WTC11 (cell line): ENCODE data around the gene PCIF1. TPM values are rescaled to one million over a fixed set of nuclear protein-coding genes. Genes with fewer than 3 reads are reported as not detected.

Experiments used
- ATAC-seq: fragments of 200-7000 bp; cut with Tn5 transposase; 2 replicates; pipeline ENCODE4 v1.10.0; 2021; ENCODE audit warnings: mild to moderate bottlenecking, moderate library complexity
- CTCF ChIA-PET: fragments of 300-600 bp; sonication (Branson Sonifier 250); formaldehyde crosslinking; loops from one replicate; lab custom pipeline; 2021; ENCODE audit warnings: antibody characterized with exemption; lab: Charles Lee
- POLR2A ChIA-PET: fragments of 350-600 bp; sonication (Branson Sonifier 250); formaldehyde crosslinking; loops from one replicate; lab custom pipeline; 2021; ENCODE audit warnings: antibody characterized with exemption; lab: Charles Lee
- DNase-seq: peaks from one replicate; pipeline ENCODE4 v3.0.0; 2021; ENCODE audit warnings: low spot score
- H3K27ac Mint-ChIP-seq: 2 replicates; pipeline ENCODE4 v1.8.0; 2021; ENCODE audit warnings: mixed read lengths
- H3K27me3 Mint-ChIP-seq: 2 replicates; pipeline ENCODE4 v1.8.0; 2021; ENCODE audit warnings: low read depth, mild to moderate bottlenecking, moderate library complexity, mixed read lengths
- H3K36me3 Mint-ChIP-seq: 2 replicates; pipeline ENCODE4 v1.8.0; 2021; ENCODE audit warnings: mixed read lengths
- H3K4me1 Mint-ChIP-seq: 2 replicates; pipeline ENCODE4 v1.8.0; 2022; ENCODE audit warnings: mixed read lengths
- H3K4me3 Mint-ChIP-seq: 2 replicates; pipeline ENCODE4 v1.8.0; 2021; ENCODE audit warnings: mild to moderate bottlenecking, moderate library complexity, mixed read lengths
- H3K9me3 Mint-ChIP-seq: 2 replicates; pipeline ENCODE4 v1.8.0; 2021; ENCODE audit warnings: mixed read lengths
- CBFB ChIP-seq: sonication (generic); formaldehyde crosslinking; IDR thresholded peaks from 2 replicates; pipeline ENCODE4 v1.8.1; 2022; ENCODE audit warnings: mild to moderate bottlenecking, low read depth, missing genetic modification reagents
- ETV6 ChIP-seq: sonication (generic); formaldehyde crosslinking; IDR thresholded peaks from 2 replicates; pipeline ENCODE4 v1.8.1; 2022; ENCODE audit warnings: mild to moderate bottlenecking, missing genetic modification reagents
- GABPB1 ChIP-seq: sonication (generic); formaldehyde crosslinking; IDR thresholded peaks from 2 replicates; pipeline ENCODE4 v1.8.1; 2023; ENCODE audit warnings: mild to moderate bottlenecking, missing genetic modification reagents
- HMGA2 ChIP-seq: fragments of 250-450 bp; sonication (Bioruptor Pico); IDR thresholded peaks from 2 replicates; pipeline ENCODE4 v1.4.0; 2021; ENCODE audit warnings: mild to moderate bottlenecking, moderate library complexity
- JAZF1 ChIP-seq: fragments of 250-450 bp; sonication (Bioruptor Pico); IDR thresholded peaks from 2 replicates; pipeline ENCODE4 v1.9.0; 2021; ENCODE audit warnings: moderate library complexity, mild to moderate bottlenecking, inconsistent platforms
- JUN ChIP-seq: sonication (generic); formaldehyde crosslinking; IDR thresholded peaks from 2 replicates; pipeline ENCODE4 v1.8.0; 2023; ENCODE audit warnings: mild to moderate bottlenecking, missing genetic modification reagents
- MXD4 ChIP-seq: fragments of 250-450 bp; sonication (Bioruptor Pico); IDR thresholded peaks from 2 replicates; pipeline ENCODE4 v1.8.0; 2021; ENCODE audit warnings: mild to moderate bottlenecking, moderate library complexity, borderline replicate concordance
- SMAD3 ChIP-seq: sonication (generic); formaldehyde crosslinking; IDR thresholded peaks from 2 replicates; pipeline ENCODE4 v1.8.0; 2022; ENCODE audit warnings: missing genetic modification reagents, mild to moderate bottlenecking, borderline replicate concordance
- SMAD4 ChIP-seq: sonication (generic); formaldehyde crosslinking; IDR thresholded peaks from 2 replicates; pipeline ENCODE4 v1.8.0; 2022; ENCODE audit warnings: mild to moderate bottlenecking, missing genetic modification reagents
- SOX15 ChIP-seq: fragments of 250-450 bp; sonication (Bioruptor Pico); IDR thresholded peaks from 2 replicates; pipeline ENCODE4 v1.9.0; 2021; ENCODE audit warnings: mild to moderate bottlenecking
- SP1 ChIP-seq: sonication (generic); formaldehyde crosslinking; conservative IDR thresholded peaks from 2 replicates; pipeline ENCODE4 v1.8.1; 2022; ENCODE audit warnings: missing genetic modification reagents
- TEAD1 ChIP-seq: sonication (generic); formaldehyde crosslinking; IDR thresholded peaks from 2 replicates; pipeline ENCODE4 v1.8.0; 2022; ENCODE audit warnings: mild to moderate bottlenecking, missing genetic modification reagents
- TEAD4 ChIP-seq: sonication (generic); formaldehyde crosslinking; IDR thresholded peaks from 2 replicates; pipeline ENCODE4 v1.8.0; 2022; ENCODE audit warnings: mild to moderate bottlenecking, missing genetic modification reagents
- ZNF121 ChIP-seq: sonication (generic); formaldehyde crosslinking; IDR thresholded peaks from 2 replicates; pipeline ENCODE4 v1.8.0; 2023; ENCODE audit warnings: missing genetic modification reagents
- ZNF232 ChIP-seq: sonication (generic); formaldehyde crosslinking; IDR thresholded peaks from 2 replicates; pipeline ENCODE4 v1.8.0; 2022; ENCODE audit warnings: mild to moderate bottlenecking, missing genetic modification reagents
- ZNF263 ChIP-seq: sonication (generic); formaldehyde crosslinking; IDR thresholded peaks from 2 replicates; pipeline ENCODE4 v1.8.1; 2022; ENCODE audit warnings: low read depth, mild to moderate bottlenecking, moderate library complexity, missing genetic modification reagents
- ZNF671 ChIP-seq: fragments of 250-450 bp; sonication (Bioruptor Pico); IDR thresholded peaks from 2 replicates; pipeline ENCODE4 v1.8.0; 2021; ENCODE audit warnings: mild to moderate bottlenecking
- total RNA-seq: library from RNA; stranded (reverse); gene quantifications from 3 replicates; pipeline ENCODE4 v1.2.3, GENCODE V29; 2021
- TF ChIP-seq, protein P1 (sequence below): sonication (generic); formaldehyde crosslinking; IDR thresholded peaks from 2 replicates; pipeline ENCODE4 v1.8.1; 2022; ENCODE audit warnings: low read depth, missing genetic modification reagents, borderline replicate concordance
- TF ChIP-seq, protein P2 (sequence below): sonication (generic); formaldehyde crosslinking; IDR thresholded peaks from 2 replicates; pipeline ENCODE4 v1.8.1; 2023; ENCODE audit warnings: mild to moderate bottlenecking, missing genetic modification reagents, moderate library complexity
- TF ChIP-seq, protein P3 (sequence below): sonication (generic); formaldehyde crosslinking; IDR thresholded peaks from 2 replicates; pipeline ENCODE4 v1.8.1; 2023; ENCODE audit warnings: mild to moderate bottlenecking, missing genetic modification reagents, moderate library complexity
- TF ChIP-seq, protein P4 (sequence below): sonication (generic); formaldehyde crosslinking; IDR thresholded peaks from 2 replicates; pipeline ENCODE4 v1.8.1; 2023; ENCODE audit warnings: mild to moderate bottlenecking, missing genetic modification reagents
- TF ChIP-seq, protein P5 (sequence below): sonication (generic); formaldehyde crosslinking; conservative IDR thresholded peaks from 2 replicates; pipeline ENCODE4 v1.8.1; 2023; ENCODE audit warnings: mild to moderate bottlenecking, low read depth, missing genetic modification reagents, moderate library complexity

The PCIF1 gene
- total RNA-seq, 1 experiment from 2014 or later, result 42.2 TPM

DNA sequence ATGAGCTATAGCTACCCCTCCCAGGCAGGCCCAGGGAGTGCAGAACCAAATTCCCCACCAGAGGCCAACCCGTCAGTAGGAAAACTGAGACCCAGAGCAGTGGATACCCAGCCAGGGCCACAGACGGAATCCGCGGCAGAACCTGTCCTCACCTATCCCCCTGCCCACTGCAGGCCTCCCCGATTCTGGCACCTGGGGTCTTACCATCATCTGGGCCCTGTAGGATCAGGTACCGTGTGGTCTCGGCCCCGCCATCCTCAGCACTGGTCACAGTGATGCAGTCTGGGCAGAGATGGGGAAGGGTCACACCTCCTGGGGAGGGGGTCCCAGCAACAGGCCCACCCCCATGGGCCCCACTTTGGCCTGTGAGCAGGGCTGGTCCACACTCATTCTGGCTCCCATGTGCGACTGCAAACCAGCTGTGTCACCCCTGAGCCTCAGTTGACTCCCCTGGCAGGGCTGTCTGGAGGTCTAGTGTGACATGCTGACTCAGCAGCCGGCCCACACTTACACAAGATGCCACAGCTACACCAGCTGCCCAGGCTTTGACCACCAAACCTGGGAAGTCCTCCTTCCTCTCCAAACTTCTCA, 33.7 kb downstream of the PCIF1 start:
- no peak for ATAC-seq
- Mint-ChIP-seq H3K4me1 (peaks cover 14% of the 10 kb centered on the region), H3K36me3 (peaks cover 18% of the 10 kb centered on the region), H3K27ac (no peak overlapping the region), H3K27me3 (no peaks in the 10 kb centered on the region; the same call in 1 of the 2 replicates), H3K4me3 (no peak overlapping the region), H3K9me3 (no peaks in the 10 kb centered on the region)
- ChIA-PET POLR2A (no interaction called here), CTCF (interaction anchor here (0.9 to 4.1 kb wide), 5 partner anchors 19 to 57 kb away, joined by 4 to 83 read pairs (median 38); partner anchors contain the start of genes PCIF1 and PLTP)
- TF ChIP-seq, protein P1, sequence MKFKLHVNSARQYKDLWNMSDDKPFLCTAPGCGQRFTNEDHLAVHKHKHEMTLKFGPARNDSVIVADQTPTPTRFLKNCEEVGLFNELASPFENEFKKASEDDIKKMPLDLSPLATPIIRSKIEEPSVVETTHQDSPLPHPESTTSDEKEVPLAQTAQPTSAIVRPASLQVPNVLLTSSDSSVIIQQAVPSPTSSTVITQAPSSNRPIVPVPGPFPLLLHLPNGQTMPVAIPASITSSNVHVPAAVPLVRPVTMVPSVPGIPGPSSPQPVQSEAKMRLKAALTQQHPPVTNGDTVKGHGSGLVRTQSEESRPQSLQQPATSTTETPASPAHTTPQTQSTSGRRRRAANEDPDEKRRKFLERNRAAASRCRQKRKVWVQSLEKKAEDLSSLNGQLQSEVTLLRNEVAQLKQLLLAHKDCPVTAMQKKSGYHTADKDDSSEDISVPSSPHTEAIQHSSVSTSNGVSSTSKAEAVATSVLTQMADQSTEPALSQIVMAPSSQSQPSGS (CRISPR knock-in tag), result no peak
- TF ChIP-seq, protein P2, sequence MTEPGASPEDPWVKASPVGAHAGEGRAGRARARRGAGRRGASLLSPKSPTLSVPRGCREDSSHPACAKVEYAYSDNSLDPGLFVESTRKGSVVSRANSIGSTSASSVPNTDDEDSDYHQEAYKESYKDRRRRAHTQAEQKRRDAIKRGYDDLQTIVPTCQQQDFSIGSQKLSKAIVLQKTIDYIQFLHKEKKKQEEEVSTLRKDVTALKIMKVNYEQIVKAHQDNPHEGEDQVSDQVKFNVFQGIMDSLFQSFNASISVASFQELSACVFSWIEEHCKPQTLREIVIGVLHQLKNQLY, result no peak
- no peak for TF ChIP-seq MXD4 (CRISPR knock-in tag)
- TF ChIP-seq, protein P3, sequence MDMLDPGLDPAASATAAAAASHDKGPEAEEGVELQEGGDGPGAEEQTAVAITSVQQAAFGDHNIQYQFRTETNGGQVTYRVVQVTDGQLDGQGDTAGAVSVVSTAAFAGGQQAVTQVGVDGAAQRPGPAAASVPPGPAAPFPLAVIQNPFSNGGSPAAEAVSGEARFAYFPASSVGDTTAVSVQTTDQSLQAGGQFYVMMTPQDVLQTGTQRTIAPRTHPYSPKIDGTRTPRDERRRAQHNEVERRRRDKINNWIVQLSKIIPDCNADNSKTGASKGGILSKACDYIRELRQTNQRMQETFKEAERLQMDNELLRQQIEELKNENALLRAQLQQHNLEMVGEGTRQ (CRISPR knock-in tag), result no peak
- TF ChIP-seq ZNF671 (CRISPR knock-in tag), result no peak
- TF ChIP-seq ZNF263 (CRISPR knock-in tag), result no peak
- DNase-seq, result no peak

DNA sequence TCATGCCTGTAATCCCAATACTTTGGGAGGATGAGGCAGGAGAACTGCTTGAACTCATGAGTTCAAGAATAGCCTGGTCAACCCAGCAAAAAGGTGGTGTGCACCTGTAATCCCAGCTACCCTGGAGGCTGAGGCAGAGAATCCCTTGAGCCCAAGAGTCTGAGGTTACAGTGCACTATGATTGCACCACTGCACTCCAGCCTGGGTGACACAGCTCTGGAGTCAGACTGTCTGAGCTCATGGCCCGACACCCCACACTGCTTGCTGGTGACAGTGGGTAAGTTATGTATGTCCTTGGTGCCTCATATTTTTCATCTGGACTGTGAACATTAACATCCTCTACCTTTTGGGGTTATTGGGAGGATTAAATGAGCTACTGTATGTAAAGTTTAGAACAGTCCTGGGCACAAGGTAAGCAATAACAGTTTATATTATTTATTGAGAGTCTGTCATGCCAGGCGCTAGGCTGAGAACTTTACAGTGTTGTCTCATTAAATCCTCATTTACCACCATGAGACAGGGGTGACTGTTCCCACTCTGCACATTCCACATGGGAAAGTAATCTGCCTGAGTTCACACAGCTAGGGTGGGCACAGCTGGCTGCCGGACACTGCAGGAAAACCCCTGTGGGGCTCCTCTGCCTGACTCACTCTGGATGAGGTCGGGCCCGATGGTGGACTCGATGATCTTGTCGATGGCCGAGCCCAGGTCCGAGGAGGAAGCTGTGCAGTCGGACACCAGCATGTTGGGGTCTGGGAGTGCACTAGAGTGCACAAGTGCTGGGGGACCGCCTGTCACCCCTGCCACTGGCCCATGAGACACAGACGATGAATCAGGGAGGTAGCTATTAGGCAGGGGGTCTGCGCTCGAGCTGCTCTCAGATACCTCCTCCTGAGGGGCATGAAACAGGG, 34.6 kb downstream of the PCIF1 start:
- Mint-ChIP-seq H3K27me3 (no peaks in the 10 kb centered on the region; the same call in 1 of the 2 replicates), H3K36me3 (peaks cover 17% of the 10 kb centered on the region), H3K4me3 (no peak overlapping the region), H3K9me3 (no peaks in the 10 kb centered on the region), H3K4me1 (peaks cover 14% of the 10 kb centered on the region), H3K27ac (no peak overlapping the region)
- no peak for DNase-seq
- CTCF ChIA-PET, result interaction anchor here (0.5 to 4.1 kb wide), 35 partner anchors 10 to 170 kb away, joined by 3 to 83 read pairs (median 5); partner anchors contain the start of genes CTSA, NEURL2, PCIF1 and PLTP
- TF ChIP-seq, protein P1 (CRISPR knock-in tag), result no peak
- no peak for TF ChIP-seq CBFB
- TF ChIP-seq TEAD1, result no peak
- TF ChIP-seq SMAD3, result no peak
- TF ChIP-seq HMGA2 (CRISPR knock-in tag), result no peak
- TF ChIP-seq JUN (CRISPR knock-in tag), result no peak
- TF ChIP-seq SP1 (CRISPR knock-in tag), result no peak
- TF ChIP-seq, protein P4, sequence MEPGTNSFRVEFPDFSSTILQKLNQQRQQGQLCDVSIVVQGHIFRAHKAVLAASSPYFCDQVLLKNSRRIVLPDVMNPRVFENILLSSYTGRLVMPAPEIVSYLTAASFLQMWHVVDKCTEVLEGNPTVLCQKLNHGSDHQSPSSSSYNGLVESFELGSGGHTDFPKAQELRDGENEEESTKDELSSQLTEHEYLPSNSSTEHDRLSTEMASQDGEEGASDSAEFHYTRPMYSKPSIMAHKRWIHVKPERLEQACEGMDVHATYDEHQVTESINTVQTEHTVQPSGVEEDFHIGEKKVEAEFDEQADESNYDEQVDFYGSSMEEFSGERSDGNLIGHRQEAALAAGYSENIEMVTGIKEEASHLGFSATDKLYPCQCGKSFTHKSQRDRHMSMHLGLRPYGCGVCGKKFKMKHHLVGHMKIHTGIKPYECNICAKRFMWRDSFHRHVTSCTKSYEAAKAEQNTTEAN (CRISPR knock-in tag), result no peak
- no peak for TF ChIP-seq GABPB1 (CRISPR knock-in tag)
- no peak for TF ChIP-seq TEAD4 (CRISPR knock-in tag)
- no peak for TF ChIP-seq ZNF232 (CRISPR knock-in tag)
- no peak for TF ChIP-seq ZNF121
- TF ChIP-seq JAZF1 (CRISPR knock-in tag), result no peak
- TF ChIP-seq SOX15 (CRISPR knock-in tag), result no peak
- no peak for TF ChIP-seq SMAD4
- TF ChIP-seq, protein P3 (CRISPR knock-in tag), result no peak
- TF ChIP-seq ETV6 (CRISPR knock-in tag), result no peak
- TF ChIP-seq, protein P5, sequence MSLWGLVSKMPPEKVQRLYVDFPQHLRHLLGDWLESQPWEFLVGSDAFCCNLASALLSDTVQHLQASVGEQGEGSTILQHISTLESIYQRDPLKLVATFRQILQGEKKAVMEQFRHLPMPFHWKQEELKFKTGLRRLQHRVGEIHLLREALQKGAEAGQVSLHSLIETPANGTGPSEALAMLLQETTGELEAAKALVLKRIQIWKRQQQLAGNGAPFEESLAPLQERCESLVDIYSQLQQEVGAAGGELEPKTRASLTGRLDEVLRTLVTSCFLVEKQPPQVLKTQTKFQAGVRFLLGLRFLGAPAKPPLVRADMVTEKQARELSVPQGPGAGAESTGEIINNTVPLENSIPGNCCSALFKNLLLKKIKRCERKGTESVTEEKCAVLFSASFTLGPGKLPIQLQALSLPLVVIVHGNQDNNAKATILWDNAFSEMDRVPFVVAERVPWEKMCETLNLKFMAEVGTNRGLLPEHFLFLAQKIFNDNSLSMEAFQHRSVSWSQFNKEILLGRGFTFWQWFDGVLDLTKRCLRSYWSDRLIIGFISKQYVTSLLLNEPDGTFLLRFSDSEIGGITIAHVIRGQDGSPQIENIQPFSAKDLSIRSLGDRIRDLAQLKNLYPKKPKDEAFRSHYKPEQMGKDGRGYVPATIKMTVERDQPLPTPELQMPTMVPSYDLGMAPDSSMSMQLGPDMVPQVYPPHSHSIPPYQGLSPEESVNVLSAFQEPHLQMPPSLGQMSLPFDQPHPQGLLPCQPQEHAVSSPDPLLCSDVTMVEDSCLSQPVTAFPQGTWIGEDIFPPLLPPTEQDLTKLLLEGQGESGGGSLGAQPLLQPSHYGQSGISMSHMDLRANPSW (CRISPR knock-in tag), result no peak
- POLR2A ChIA-PET, result interaction anchor here (1.0 to 1.7 kb wide), 2 partner anchors 35 to 43 kb away, joined by 4 to 6 read pairs; no protein-coding TSS in a partner anchor
- no peak for ATAC-seq
